B cell (primary cell): ENCODE data around the gene OR52M1.

Experiments used
- CTCF ChIP-seq: fragments of 200-600 bp; IDR thresholded peaks from one replicate; pipeline ENCODE4 v1.8.0; 2022; ENCODE audit warnings: antibody characterized with exemption, mild to moderate bottlenecking
- EZH2 ChIP-seq: IDR thresholded peaks from 2 replicates; pipeline ENCODE4 v1.6.1; 2012; ENCODE audit warnings: borderline replicate concordance, low read depth, mild to moderate bottlenecking, moderate library complexity, low read length; ENCODE audit not compliant: insufficient read depth, poor library complexity, severe bottlenecking

- no peak for TF ChIP-seq EZH2
- TF ChIP-seq CTCF = no peak
Measured at GRCh38 chr11:4581443-4581842, 36.5 kb downstream of the OR52M1 start, which contains the start of gene OR52I2.
